ENCODE results near the gene SRSF8.

Gene SRSF8

GRCh38 chr11:95095858-95096587 is 29.3 kb downstream of the SRSF8 start:
- no peak for DNase-seq
- in situ Hi-C loops (cut with HindIII; ENCODE audit: low pct_ligation_motif_present, low sequenced_read_pairs): no loop called here
- H3K4me3 ChIP-seq (ENCODE audit: low read depth, low read length): peak overlapping the region; percentile 4
- no peaks in the 10 kb centered on the region for H3K36me3 ChIP-seq (replicated peaks)
- no peaks in the 10 kb centered on the region for H3K27me3 ChIP-seq (replicated peaks)
- no peak for TF ChIP-seq CTCF (IDR thresholded peaks at IDR 0.05; ENCODE audit: low read depth, low read length, missing control alignments)
- H3K27ac ChIP-seq: peak overlapping the region; percentile 63

GRCh38 chr11:95097209-95097608 is 30.5 kb downstream of the SRSF8 start:
- DNase-seq: no peak
- in situ Hi-C loops (cut with HindIII; ENCODE audit: low pct_ligation_motif_present, low sequenced_read_pairs): no loop called here
- no peak overlapping the region for H3K27ac ChIP-seq
- no peak overlapping the region for H3K4me3 ChIP-seq (ENCODE audit: low read depth, low read length)
- no peaks in the 10 kb centered on the region for H3K27me3 ChIP-seq (replicated peaks)
- H3K36me3 ChIP-seq (replicated peaks): no peaks in the 10 kb centered on the region
- TF ChIP-seq CTCF (IDR thresholded peaks at IDR 0.05; ENCODE audit: low read depth, low read length, missing control alignments): no peak

GRCh38 chr11:95098826-95099225 is 32.1 kb downstream of the SRSF8 start:
- Histone ChIP-seq H3K4me3 (ENCODE audit: low read depth, low read length) (no peak overlapping the region), H3K27ac (no peak overlapping the region), H3K27me3 (replicated peaks) (no peaks in the 10 kb centered on the region), H3K36me3 (replicated peaks) (no peaks in the 10 kb centered on the region)
- in situ Hi-C loops (cut with HindIII; ENCODE audit: low pct_ligation_motif_present, low sequenced_read_pairs): no loop called here
- DNase-seq: no peak
- no peak for TF ChIP-seq CTCF (IDR thresholded peaks at IDR 0.05; ENCODE audit: low read depth, low read length, missing control alignments)

- H3K27me3 ChIP-seq (replicated peaks): no peaks in the 10 kb centered on the region
- H3K36me3 ChIP-seq (replicated peaks): no peaks in the 10 kb centered on the region
- no peak for DNase-seq
- H3K27ac ChIP-seq: no peak overlapping the region
- in situ Hi-C loops (cut with HindIII; ENCODE audit: low pct_ligation_motif_present, low sequenced_read_pairs): no loop called here
- TF ChIP-seq CTCF (IDR thresholded peaks at IDR 0.05; ENCODE audit: low read depth, low read length, missing control alignments): no peak
- H3K4me3 ChIP-seq (ENCODE audit: low read depth, low read length): no peak overlapping the region
Observed at GRCh38 chr11:95100191-95100648, 33.5 kb downstream of the SRSF8 start.

GRCh38 chr11:95100856-95101507 is 34.3 kb downstream of the SRSF8 start:
- in situ Hi-C loops (cut with HindIII; ENCODE audit: low pct_ligation_motif_present, low sequenced_read_pairs): no loop called here
- H3K4me3 ChIP-seq (ENCODE audit: low read depth, low read length): no peak overlapping the region
- no peak overlapping the region for H3K27ac ChIP-seq

More at GRCh38 chr11:95100856-95101507, 34.3 kb downstream of the SRSF8 start:
- Histone ChIP-seq H3K27me3 (replicated peaks) (no peaks in the 10 kb centered on the region), H3K36me3 (replicated peaks) (no peaks in the 10 kb centered on the region)
- no peak for TF ChIP-seq CTCF (IDR thresholded peaks at IDR 0.05; ENCODE audit: low read depth, low read length, missing control alignments)
- no peak for DNase-seq
